AG10803 (cell line): ENCODE measurements around the gene ERG28.
"Not testable (repeated sequence)": the region's sequence is repeated elsewhere in the genome, so short reads cannot be mapped to it uniquely, and the experiment has no call there.

Source experiments
- DNase-seq: peaks from one replicate; pipeline ENCODE4 v3.0.0; 2010; ENCODE audit warnings: low read depth
- H3K4me3 ChIP-seq: 2 replicates; pipeline ENCODE4 v1.5.1; 2011; ENCODE audit warnings: mild to moderate bottlenecking, low read length, control low read depth
- TF ChIP-seq, protein P1 (sequence below): conservative IDR thresholded peaks from 2 replicates; pipeline ENCODE4 v1.5.1; 2011; ENCODE audit warnings: mild to moderate bottlenecking, low read length, control low read depth, inconsistent platforms

The ERG28 gene

DNA sequence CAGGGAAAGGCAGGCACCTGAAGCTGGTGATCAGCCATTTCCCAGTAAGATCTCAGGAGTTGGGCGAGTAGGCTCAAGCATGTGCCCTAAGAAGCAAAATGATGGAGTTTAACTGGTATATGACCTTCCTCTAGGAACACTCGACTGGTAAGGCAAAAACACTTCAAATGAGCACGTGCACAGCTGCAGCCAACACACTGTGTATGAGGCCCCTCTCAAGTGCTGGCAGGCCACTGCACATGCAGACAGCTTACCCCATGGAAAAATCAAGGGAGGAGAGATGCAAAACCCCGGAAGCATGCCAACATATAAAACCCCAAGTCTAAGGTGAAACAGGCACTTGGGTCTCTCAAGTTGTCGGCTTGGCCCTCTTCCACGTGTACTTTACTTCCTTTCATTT, 39.6 kb upstream of the ERG28 start:
- no peak for DNase-seq
- H3K4me3 ChIP-seq, result no peak overlapping the region
- TF ChIP-seq, protein P1, sequence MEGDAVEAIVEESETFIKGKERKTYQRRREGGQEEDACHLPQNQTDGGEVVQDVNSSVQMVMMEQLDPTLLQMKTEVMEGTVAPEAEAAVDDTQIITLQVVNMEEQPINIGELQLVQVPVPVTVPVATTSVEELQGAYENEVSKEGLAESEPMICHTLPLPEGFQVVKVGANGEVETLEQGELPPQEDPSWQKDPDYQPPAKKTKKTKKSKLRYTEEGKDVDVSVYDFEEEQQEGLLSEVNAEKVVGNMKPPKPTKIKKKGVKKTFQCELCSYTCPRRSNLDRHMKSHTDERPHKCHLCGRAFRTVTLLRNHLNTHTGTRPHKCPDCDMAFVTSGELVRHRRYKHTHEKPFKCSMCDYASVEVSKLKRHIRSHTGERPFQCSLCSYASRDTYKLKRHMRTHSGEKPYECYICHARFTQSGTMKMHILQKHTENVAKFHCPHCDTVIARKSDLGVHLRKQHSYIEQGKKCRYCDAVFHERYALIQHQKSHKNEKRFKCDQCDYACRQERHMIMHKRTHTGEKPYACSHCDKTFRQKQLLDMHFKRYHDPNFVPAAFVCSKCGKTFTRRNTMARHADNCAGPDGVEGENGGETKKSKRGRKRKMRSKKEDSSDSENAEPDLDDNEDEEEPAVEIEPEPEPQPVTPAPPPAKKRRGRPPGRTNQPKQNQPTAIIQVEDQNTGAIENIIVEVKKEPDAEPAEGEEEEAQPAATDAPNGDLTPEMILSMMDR, result no peak

DNA sequence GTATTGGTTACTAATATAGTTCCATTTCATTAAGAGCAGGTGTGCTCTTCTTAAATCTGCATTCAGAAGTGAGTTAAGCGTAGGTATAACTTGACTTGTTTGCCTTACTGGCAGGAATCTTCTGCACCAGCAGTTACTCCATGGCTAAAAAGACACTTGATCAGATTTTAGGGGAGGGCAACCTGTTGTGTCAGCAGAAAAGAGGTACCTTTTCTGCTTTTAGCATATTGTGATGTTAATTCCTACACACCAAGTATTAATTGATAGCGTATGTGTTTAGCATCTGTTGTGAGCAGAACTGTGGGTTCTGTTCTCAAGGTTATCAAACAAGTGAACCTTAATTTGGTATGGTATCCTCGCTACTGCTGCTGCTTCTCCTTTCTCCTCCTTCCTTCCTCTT, 38.7 kb upstream of the ERG28 start:
- no peak overlapping the region for H3K4me3 ChIP-seq
- TF ChIP-seq, protein P1, result no peak
- DNase-seq, result no peak

DNA sequence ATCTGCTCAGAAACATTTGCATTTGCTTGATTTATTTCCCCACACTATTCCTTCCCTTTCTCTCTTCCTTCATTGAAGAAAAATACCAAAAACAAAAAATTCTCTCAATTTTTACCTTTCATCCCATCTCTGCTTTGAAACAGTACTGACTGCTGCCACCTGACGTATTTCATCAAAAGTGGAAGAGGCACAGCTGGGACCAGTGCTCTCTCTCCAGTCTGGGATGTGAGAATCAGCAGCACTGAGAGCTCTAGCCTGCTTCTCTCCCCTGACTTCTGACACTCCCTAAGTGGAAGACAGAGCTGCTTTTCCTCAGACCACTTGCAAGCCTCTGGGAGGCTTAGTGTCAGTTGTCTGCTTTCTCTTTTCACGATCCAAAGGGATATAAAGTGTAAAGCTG, 37.2 kb upstream of the ERG28 start:
- TF ChIP-seq, protein P1, result no peak
- no peak overlapping the region for H3K4me3 ChIP-seq
- no peak for DNase-seq

DNA sequence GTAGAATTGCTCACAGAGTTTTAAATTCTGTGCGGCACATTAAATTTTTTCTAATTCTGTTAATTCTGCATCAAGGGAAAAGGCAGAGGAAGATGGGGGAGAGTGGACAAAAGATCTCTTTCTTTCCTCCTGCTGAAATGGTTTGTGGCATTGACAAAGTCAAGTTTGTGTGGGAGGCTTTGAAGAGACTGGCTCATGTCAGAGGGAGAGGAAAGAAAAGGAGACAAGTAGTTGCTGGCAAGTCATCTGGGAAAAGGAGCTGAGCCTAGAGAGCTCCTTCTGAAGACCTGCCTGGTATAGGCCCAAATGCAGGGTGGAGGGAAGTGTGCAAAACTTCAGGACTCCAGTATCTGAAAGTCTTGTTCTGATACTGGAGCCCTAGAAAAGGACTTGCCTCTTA, 36.7 kb upstream of the ERG28 start:
- TF ChIP-seq, protein P1, result no peak

DNA sequence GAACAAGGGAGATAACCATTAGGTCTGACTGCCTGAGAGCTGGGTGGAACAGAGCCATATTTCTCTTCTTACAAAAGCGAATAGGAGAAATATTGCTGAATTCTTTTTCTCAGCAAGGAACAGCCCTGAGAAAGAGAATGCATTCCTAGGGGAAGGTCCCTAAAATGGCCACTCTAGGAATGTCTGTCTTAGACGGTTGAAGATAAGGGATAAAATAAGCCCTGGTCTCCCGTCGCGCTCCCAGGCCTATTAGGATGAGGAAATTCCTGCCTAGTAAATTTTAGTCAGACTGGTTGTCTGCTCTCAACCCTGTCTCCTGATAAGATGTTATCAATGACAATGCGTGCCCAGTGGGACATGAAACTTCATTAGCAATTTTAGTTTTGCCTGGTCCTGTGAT, 34.3 kb upstream of the ERG28 start:
- not testable (repeated sequence) for H3K4me3 ChIP-seq, DNase-seq

More for the DNA sequence above, 36.7 kb upstream of the ERG28 start:
- no peak for DNase-seq
- no peak overlapping the region for H3K4me3 ChIP-seq

DNA sequence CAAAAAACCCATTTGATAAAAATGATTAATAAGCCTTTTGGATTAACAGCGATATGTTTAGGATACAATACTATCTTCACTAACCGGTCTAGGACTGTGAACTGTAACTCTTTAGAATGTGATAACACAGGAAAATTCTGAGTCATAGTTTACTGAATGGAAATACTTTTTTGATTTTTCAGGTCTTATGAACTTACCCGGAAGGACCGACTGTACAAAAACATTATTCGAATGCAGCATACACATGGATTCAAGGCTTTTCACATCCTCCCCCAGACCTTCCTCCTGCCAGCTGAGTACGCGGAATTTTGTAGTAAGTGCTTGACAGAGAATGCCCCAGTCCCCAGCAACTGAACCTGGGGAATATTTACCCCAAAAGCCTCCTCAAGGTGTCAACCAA, 29.3 kb upstream of the ERG28 start:
- no peak for DNase-seq
- no peak overlapping the region for H3K4me3 ChIP-seq
- TF ChIP-seq, protein P1, result no peak

DNA sequence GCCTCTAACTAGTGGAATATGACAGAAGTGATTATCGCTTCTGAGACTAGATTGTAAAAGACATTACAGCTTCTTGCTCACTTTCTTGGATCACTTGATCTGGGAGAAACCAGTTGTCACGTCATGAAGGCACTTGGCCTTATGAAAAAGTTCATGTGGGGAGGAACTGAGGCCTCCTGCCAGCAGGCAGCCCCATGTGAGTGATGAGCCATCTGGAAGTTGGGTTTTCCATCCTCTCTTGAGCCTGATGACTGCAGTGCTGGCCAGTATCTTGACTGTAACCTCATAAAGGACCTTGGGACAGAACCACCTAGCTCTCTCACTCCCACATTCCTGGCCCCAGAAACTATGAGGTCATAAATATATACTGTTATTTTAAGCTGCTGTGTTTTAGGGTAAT, 28.3 kb upstream of the ERG28 start:
- H3K4me3 ChIP-seq, result no peak overlapping the region
- DNase-seq, result peak; percentile 65
- TF ChIP-seq, protein P1, result no peak

DNA sequence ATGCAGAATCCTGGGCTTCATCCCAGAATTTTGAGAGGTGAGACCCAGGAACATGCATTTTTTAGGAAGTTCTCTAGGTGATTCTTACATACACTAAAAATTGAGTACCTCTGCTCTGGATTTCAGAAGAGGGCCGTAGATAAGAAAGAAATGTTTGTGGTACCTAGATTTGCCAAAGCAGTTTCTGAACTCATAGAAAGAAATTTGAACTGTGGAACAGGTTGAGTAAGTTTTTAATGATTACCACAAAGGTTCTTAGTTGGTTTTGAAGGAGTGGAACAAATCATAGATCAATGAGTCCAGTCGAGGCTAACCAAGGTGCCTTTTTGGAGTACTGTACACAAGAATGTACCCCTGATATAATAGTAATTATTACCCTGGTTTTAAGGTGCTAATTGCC, 25.2 kb upstream of the ERG28 start:
- H3K4me3 ChIP-seq, result no peak overlapping the region
- TF ChIP-seq, protein P1, result no peak
- DNase-seq, result no peak
